GM19452 (cell line): Measurements from ENCODE around the gene HAL.

ENCODE experiments used
- ATAC-seq: cut with Tn5 transposase; IDR thresholded peaks from one replicate; pipeline ENCODE4 v1.9.1; 2021; ENCODE audit not compliant: unreplicated experiment

HAL gene

GRCh38 chr12:96015672-96016071 is 19.5 kb upstream of the HAL start:
- no peak for ATAC-seq

GRCh38 chr12:96014943-96015599 is 18.9 kb upstream of the HAL start:
- ATAC-seq, result no peak

GRCh38 chr12:96007729-96008128 is 11.6 kb upstream of the HAL start:
- ATAC-seq, result no peak

GRCh38 chr12:96006727-96007126 is 10.6 kb upstream of the HAL start:
- ATAC-seq, result no peak

GRCh38 chr12:96000858-96001257 is 4.7 kb upstream of the HAL start:
- ATAC-seq, result no peak

GRCh38 chr12:95999484-95999883 is 3.3 kb upstream of the HAL start:
- ATAC-seq, result no peak

- peak; percentile 98 for ATAC-seq
Measured at GRCh38 chr12:95998611-95999286, 2.6 kb upstream of the HAL start.

GRCh38 chr12:95997911-95998510 is 1.9 kb upstream of the HAL start:
- ATAC-seq, result no peak

GRCh38 chr12:95997276-95997675 is 1.1 kb upstream of the HAL start:
- ATAC-seq, result no peak

GRCh38 chr12:95995238-95996031 is 709 bp downstream of the HAL start:
- ATAC-seq, result no peak

GRCh38 chr12:95994476-95994875 is 1.7 kb downstream of the HAL start:
- ATAC-seq, result no peak

- ATAC-seq, result no peak
Measured at GRCh38 chr12:95993907-95994306, 2.2 kb downstream of the HAL start.

GRCh38 chr12:95990136-95990535 is 6.0 kb downstream of the HAL start:
- ATAC-seq, result no peak

- ATAC-seq, result no peak
Measured at GRCh38 chr12:95989504-95990123, 6.5 kb downstream of the HAL start.

GRCh38 chr12:95988506-95989275 is 7.5 kb downstream of the HAL start:
- ATAC-seq, result no peak

- ATAC-seq, result no peak
Measured at GRCh38 chr12:95986635-95987570, 9.2 kb downstream of the HAL start.

- ATAC-seq, result no peak
Measured at GRCh38 chr12:95984682-95985081, 11.5 kb downstream of the HAL start.

- no peak for ATAC-seq
Measured at GRCh38 chr12:95982602-95983001, 13.5 kb downstream of the HAL start.

- no peak for ATAC-seq
Measured at GRCh38 chr12:95980437-95980836, 15.7 kb downstream of the HAL start.
